ENCODE results near the gene NUP35. TPM values are rescaled to one million over a fixed set of nuclear protein-coding genes. Genes with fewer than 3 reads are reported as not detected.

The NUP35 gene
- total RNA-seq, 4 donors from 2014 or later, result 8.7 to 27.0 (median 15.6) TPM

- Histone ChIP-seq H3K36me3 (peaks cover 0 to 25% (median 0%) of the 10 kb centered on the region in 3 donors), H3K27me3 (no peaks in the 10 kb centered on the region), H3K4me1 (no peaks in the 10 kb centered on the region), H3K9me3 (peaks cover 0 to 12% (median 0%) of the 10 kb centered on the region in 4 donors), H3K27ac (no peak overlapping the region), H3K4me3 (no peak overlapping the region)
- WGBS, 2 donors, result 91 to 100% methylated on average over 1 of the region's 1 CpG
- no peak for TF ChIP-seq CTCF (IDR thresholded peaks at IDR 0.05)
- no peak for TF ChIP-seq POLR2A (IDR thresholded peaks at IDR 0.05)
- TF ChIP-seq EP300 (IDR thresholded peaks at IDR 0.05), result no peak
- DNase-seq (ENCODE audit: low spot score in 2 of 2), result no peak
Observed at GRCh38 chr2:183207110-183207509, 82.9 kb downstream of the NUP35 start.

DNA sequence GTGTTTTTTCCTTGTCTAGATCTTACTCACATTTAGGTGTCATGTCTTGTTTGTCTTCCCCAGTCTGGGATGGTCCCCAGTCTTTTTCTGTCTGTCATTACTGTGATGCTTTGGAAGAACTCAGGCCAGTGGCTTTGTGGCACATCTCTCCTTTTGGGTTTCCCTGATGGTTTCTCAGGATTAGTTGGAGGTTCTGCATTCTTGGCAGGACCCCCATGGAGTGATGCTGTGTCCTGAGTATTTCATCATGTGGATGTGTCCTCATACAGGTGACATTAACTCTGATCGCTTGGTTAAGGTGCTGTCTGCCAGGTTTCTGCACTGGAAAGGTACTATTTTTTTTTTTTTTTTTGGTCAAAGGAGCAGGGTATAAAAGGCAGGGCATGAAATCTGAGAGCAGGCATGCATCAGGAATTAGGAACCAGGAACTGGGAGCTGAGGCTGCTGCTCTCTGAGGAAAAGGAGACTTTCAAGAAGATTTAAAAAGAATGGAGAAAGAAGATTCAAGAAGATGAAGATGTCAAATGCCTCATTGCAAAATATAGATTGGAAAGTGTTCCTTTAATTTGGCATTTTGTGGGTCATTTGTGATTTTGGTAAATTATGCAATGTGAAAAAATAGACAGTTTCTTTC is 85.3 kb downstream of the NUP35 start:
- H3K36me3 ChIP-seq, result peaks cover 0 to 18% (median 0%) of the 10 kb centered on the region in 3 donors
- DNase-seq (ENCODE audit: low spot score in 2 of 2), result no peak
- H3K4me1 ChIP-seq, result peaks cover 0 to 4% (median 0%) of the 10 kb centered on the region in 4 donors
- no peak overlapping the region for H3K27ac ChIP-seq
- peaks cover 0 to 12% (median 0%) of the 10 kb centered on the region in 4 donors for H3K9me3 ChIP-seq
- WGBS, 2 donors, result 97 to 100% methylated on average over 1 of the region's 1 CpG
- no peaks in the 10 kb centered on the region for H3K27me3 ChIP-seq
- TF ChIP-seq CTCF (IDR thresholded peaks at IDR 0.05) (no peak), EP300 (IDR thresholded peaks at IDR 0.05) (no peak), POLR2A (IDR thresholded peaks at IDR 0.05) (no peak)
- no peak overlapping the region for H3K4me3 ChIP-seq

Other genes with a start within 250 kb of the NUP35 start
- 100 to 1,000 TPM in 1 of 4 donors, 10 to 100 TPM in 3; 80.6 to 114 (median 85.6) TPM for gene NCKAP1, start 86.0 kb upstream of the NUP35 start, total RNA-seq
- gene DUSP19, start 45.7 kb upstream of the NUP35 start, total RNA-seq, result 1 to 10 TPM in 3 of 4 donors, under 1 TPM in 1; 0.90 to 3.1 (median 2.0) TPM